Stimulated activated CD4-positive, alpha-beta T cell treated with anti-CD3 and anti-CD28 coated beads, Interleukin-4, amount 100 ng/mL, for 1 hour (primary cell): ENCODE measurements around the gene THAP2.

Source experiments
- DNase-seq: peaks from one replicate; pipeline ENCODE4 v3.0.0-alpha.2; 2020

Gene THAP2

GRCh38 chr12:71704920-71705319, 40.8 kb downstream of the THAP2 start:
- no peak for DNase-seq

- no peak for DNase-seq
Measured at GRCh38 chr12:71708658-71709057, 44.6 kb downstream of the THAP2 start.

- DNase-seq, result no peak
Measured at GRCh38 chr12:71710276-71711125, 46.4 kb downstream of the THAP2 start.

- no peak for DNase-seq
Measured at GRCh38 chr12:71718611-71719010, 54.5 kb downstream of the THAP2 start.

GRCh38 chr12:71719647-71720370, 55.7 kb downstream of the THAP2 start:
- no peak for DNase-seq

- no peak for DNase-seq
Measured at GRCh38 chr12:71721783-71722505, 57.8 kb downstream of the THAP2 start.

GRCh38 chr12:71725011-71725410, 60.9 kb downstream of the THAP2 start:
- no peak for DNase-seq

- no peak for DNase-seq
Measured at GRCh38 chr12:71726548-71726947, 62.4 kb downstream of the THAP2 start.

GRCh38 chr12:71727958-71728357, 63.9 kb downstream of the THAP2 start:
- no peak for DNase-seq
